Right ventricle myocardium superior (tissue), 1 donor: Measurements from ENCODE around the gene CNIH2. TPM values are rescaled to one million over a fixed set of nuclear protein-coding genes. Genes with fewer than 3 reads are reported as not detected.
"Not testable (repeated sequence)": the region's sequence is repeated elsewhere in the genome, so short reads cannot be mapped to it uniquely, and the experiment has no call there.

Experiments used
- ATAC-seq: fragments of 200-7000 bp; cut with Tn5 transposase; one replicate; pipeline ENCODE4 v1.9.1; 2020; ENCODE audit warnings: mild to moderate bottlenecking; ENCODE audit not compliant: poor library complexity
- DNase-seq: peaks from one replicate; pipeline ENCODE4 v3.0.0-alpha.2; 2020
- intact Hi-C: fragments of 100-400 bp; cut with DNase I; formaldehyde crosslinking; loops from one replicate; pipeline ENCODE4 v1.11.2; 2022
- total RNA-seq: library from RNA; stranded (reverse); fragmentation: NEBNext Ultra II Directional; extraction: Animal tissue kit (Norgen Biotek cat#: 25700); gene quantifications from one replicate; pipeline ENCODE4 v1.2.1, GENCODE V29; 2021
- donor health status: DM: no; HTN: yes; CAD: no; lungs with severe emphysema.

The CNIH2 gene
- total RNA-seq, 1 donor from 2014 or later, result not detected

GRCh38 chr11:66317723-66318599, 40.0 kb downstream of the CNIH2 start:
- intact Hi-C loops, result loop anchor here (10.0 kb wide), 1 partner anchor 67 kb away; no protein-coding TSS in a partner anchor
- ATAC-seq (peak; percentile 33), DNase-seq (peak; percentile 78)

DNA sequence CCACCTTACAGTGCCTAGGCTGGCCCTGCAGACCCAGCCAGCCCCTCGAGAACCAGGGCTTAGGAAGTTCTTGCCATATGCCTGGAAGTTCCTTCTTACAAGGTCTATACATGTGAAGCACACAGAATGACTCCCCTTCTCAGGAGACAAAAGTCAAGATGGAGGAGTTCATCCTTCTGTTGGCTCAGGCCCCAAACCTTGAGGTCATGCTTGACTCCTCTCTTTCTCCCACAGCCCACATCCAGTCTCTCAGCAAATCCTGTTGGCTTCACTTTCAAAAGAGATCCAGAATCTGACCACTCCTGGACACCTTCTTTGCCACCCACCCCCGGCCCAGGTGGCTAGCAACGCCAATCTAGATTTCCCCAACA, 40.6 kb downstream of the CNIH2 start:
- ATAC-seq, result no peak
- intact Hi-C loops, result loop anchor here (10.0 kb wide), 1 partner anchor 66 kb away; no protein-coding TSS in a partner anchor
- DNase-seq, result no peak

- intact Hi-C loops, DNase-seq, ATAC-seq: not testable (repeated sequence)
Observed at GRCh38 chr11:66320289-66320688, 42.3 kb downstream of the CNIH2 start.

- DNase-seq, intact Hi-C loops, ATAC-seq: not testable (repeated sequence)
Observed at GRCh38 chr11:66320748-66321147, 42.8 kb downstream of the CNIH2 start.

- no peak for ATAC-seq
- no peak for DNase-seq
Observed at GRCh38 chr11:66321606-66322005, 43.6 kb downstream of the CNIH2 start.

GRCh38 chr11:66322732-66323427, 44.9 kb downstream of the CNIH2 start:
- intact Hi-C loops, result no loop called here
- ATAC-seq (peak; percentile 40), DNase-seq (peak; percentile 85)

More at GRCh38 chr11:66321606-66322005, 43.6 kb downstream of the CNIH2 start:
- intact Hi-C loops, result no loop called here

- DNase-seq (no peak), ATAC-seq (no peak)
- intact Hi-C loops, result no loop called here
Observed at GRCh38 chr11:66323684-66324083, 45.7 kb downstream of the CNIH2 start.

DNA sequence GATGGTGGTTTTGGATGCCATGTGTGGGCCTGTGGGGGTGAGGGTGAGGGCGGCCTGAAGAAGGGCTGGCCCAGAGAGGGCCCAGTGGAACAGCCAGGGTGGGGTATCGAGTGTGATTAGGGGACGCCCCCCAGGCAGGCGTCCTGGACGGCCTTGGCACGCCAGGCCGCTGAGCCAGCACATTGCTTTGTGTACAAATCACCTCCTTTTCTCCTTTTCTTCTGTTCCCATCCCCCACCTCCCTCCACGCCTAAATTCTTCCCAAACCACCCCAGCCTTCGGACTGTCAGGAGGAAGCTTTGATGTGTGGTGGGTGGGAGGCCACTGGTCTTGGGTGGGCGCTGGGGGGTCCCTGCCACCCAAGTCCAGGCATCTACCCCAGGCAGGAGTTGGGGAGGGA, 46.7 kb downstream of the CNIH2 start:
- peak; percentile 46 for DNase-seq
- intact Hi-C loops, result no loop called here
- no peak for ATAC-seq

GRCh38 chr11:66325263-66325671, 47.3 kb downstream of the CNIH2 start:
- intact Hi-C loops, result no loop called here
- ATAC-seq (no peak), DNase-seq (no peak)

DNA sequence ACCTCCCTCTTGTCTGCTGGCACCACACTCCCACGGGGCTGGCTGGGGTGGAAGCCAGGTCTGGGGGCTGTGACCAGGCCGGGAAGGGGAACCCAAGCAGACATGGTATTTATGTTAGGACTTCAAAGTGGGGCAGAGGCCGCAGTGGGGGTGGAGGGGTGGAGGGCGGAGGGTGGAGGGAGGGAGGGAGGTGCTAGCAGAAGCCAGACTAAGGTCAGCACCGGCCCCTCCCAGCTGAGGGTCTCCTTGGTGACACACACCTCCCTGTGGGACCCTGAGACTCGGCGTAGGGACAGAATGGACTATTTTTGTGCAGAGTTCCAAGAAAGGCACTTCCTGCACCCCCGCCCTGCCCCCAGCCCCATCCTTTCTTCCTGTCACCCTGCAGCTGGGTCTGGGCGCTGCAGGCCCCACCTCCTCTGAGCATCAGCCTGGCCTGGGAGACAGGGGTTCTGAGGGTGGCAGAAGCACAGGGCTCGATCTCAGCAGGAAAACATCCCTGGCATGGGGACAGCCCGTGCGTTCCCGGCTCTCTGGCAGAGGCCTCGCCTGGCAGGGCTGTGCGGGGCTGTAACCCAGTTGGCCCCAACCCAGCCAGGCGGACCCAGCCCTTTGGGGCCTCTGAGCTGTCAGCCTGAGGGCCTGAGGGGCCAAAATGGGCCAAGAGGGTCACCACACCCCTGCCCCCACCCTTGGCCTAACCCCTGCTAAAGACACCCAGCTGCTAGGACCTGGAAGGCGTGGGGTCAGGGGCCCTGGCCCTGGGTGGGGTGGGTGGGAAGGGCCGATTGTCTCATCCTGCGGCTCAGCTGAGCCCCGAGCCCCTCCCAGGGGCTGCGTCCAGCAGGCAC, 48.5 kb downstream of the CNIH2 start:
- intact Hi-C loops, result no loop called here
- ATAC-seq (peak; percentile 67), DNase-seq (peak; percentile 84)

GRCh38 chr11:66327171-66328030, 49.4 kb downstream of the CNIH2 start:
- intact Hi-C loops, result loop anchor here (2.0 kb wide), 1 partner anchor 17 kb away; no protein-coding TSS in a partner anchor
- ATAC-seq (peak; percentile 19), DNase-seq (peak; percentile 58)

DNA sequence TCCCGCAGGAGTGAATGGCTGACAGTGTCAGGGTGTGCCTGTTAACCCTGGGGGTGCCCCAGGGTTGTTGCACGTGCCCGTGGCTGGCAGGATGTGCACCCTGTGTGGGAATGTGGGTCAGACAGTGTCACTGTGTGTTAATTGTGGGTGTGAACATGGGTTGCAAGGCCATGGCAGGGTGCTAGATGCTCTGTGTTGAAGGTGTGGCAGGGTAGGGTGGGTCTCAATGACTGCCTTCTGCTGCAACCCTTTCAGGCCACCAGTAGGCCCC, 50.0 kb downstream of the CNIH2 start:
- peak; percentile 33 for DNase-seq
- intact Hi-C loops, result loop anchor here (2.0 kb wide), 1 partner anchor 17 kb away; no protein-coding TSS in a partner anchor
- ATAC-seq, result peak; percentile 2

DNA sequence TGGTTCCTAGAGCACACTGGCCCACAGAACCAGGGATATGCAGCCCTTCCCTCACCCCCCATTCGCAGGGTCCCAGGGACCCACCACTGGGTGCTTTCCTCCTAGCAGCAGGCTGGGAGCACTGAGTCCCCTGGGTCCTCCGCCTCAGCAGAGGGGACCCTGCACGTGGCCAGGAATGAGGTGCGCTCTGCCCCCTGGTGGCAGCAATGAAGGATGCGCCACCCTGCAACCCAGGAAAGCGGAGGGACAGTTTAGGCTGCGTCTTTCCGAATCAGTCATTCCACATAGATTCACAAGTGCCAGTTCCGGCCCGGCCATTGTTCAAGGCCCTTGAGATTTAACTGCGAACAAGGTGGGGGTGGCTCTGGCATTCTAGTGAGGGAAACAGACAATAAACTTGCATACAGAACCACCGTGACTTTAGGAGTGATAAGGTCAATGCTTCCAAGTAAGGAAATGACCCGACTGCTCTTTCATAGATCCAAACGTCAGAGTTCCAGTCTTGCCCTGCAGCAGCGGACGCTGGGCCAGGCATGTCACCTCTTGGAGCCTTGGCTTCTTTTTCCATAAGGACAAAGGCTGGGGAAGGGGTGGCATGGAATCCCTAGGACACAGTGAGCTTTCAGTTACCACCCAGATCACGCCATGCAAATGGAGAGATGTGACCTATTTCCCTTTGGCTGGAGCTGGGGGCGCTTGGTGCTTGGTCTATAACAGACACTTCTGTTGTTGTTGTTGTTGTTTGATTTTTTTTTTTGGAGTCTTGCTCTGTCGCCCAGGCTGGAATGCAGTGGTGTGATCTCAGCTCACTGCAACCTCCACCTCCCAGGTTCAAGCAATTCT, 50.5 kb downstream of the CNIH2 start:
- peak; percentile 85 for DNase-seq
- intact Hi-C loops, result loop anchor here (2.0 kb wide), 1 partner anchor 18 kb away; no protein-coding TSS in a partner anchor
- ATAC-seq, result peak; percentile 84

DNA sequence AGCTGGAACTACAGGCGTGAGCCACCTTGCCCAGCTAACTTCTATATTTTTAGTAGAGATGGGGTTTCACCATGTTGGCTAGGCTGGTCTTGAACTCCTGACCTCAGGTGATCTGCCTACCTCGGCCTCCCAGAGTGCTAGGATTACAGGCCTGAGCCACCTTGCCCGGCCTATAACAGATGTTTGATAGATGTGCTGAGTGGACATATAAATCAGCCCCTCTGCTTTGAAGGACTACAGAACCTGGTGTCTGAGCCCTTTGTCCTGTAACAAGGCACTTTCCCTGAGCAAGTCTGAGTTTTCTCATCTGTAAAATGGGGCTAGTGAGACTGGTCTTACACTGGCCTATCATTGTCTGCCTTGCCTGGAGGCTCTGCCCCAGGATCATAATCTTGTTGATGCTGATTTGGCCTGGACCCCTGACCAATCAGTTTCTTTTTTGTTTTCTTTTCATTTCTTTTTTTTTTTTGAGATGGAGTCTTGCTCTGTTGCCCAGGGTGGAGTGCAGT, 51.2 kb downstream of the CNIH2 start:
- peak; percentile 5 for DNase-seq
- ATAC-seq, result no peak
- intact Hi-C loops, result loop anchor here (2.0 kb wide), 1 partner anchor 18 kb away; no protein-coding TSS in a partner anchor

DNA sequence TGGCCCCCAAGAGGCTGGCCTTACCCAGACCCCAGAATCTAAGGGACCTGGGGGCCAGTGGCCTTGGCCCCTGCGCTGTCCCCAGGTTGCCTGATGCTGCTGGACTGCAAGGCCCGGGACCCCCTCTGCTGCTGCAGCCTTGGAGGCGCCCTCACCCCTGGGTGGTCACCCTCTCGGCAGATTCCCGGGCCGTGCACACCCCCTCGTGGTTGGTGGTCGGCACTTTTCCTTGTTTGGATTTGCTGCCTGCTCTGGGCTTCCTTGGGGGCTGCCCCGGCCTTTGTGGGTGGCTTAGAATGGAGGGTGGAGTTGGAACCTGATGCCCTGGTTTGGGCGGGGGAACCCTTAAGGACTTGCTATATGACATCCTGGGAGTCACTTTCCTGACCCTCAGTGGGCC, 53.0 kb downstream of the CNIH2 start:
- intact Hi-C loops, result no loop called here
- DNase-seq, result peak; percentile 34
- ATAC-seq, result no peak

DNA sequence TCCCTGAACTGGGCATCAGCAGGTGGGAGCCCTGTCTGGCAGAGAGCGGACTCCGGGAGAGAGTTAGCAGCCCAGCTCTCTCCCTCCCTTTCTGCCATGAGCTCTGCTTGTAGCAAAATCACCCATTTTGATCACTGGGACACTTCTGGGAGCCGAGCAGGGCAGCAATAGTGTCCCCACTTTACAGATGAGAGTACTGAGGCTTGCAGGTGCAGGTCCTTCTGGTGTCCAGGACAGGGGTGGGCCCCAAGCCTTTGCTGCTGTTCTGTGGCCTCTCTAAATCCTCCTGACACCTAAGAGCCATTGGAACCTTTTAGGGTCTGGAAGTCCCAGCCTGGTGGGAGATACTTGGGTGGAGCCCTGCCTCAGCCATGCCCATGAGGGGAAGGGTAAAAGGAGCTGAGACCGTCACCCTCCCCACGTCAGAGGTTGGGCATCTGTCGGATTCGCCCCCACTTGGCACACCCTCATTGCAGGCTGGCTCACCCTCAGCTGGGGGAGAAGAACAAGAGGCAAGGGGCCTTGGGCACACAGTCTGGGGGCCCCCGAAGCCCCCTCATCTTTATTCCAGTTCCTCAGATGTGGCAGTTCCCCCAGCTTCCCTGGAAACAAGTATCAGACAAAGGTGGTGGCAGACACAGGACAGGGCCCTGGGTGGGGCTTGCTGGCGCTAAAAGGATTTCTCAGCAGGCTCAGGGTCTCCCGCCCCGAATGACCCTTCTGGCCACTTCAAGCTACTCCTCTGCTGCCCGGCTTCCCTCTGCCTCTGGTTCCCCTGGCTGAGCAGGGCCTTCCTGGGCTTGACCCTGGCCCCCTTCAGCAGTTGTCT, 53.8 kb downstream of the CNIH2 start:
- ATAC-seq (no peak), DNase-seq (no peak)
- intact Hi-C loops, result no loop called here
